ENCODE results near the gene KCTD19.

KCTD19 gene

GRCh38 chr16:67301080-67301782 lies 25.3 kb downstream of the KCTD19 start:
- TF ChIP-seq PPARA (CRISPR knock-in tag; IDR thresholded peaks at IDR 0.05; ENCODE audit: borderline replicate concordance) (no peak), OSR1 (CRISPR knock-in tag; IDR thresholded peaks at IDR 0.05) (no peak), ZFP30 (CRISPR knock-in tag; IDR thresholded peaks at IDR 0.05) (no peak), PATZ1 (CRISPR knock-in tag; IDR thresholded peaks at IDR 0.05; ENCODE audit: borderline replicate concordance) (no peak), TCF4 (CRISPR knock-in tag; IDR thresholded peaks at IDR 0.05; ENCODE audit: borderline replicate concordance) (no peak), BACH2 (CRISPR knock-in tag; IDR thresholded peaks at IDR 0.05; ENCODE audit: borderline replicate concordance) (no peak)

GRCh38 chr16:67299269-67299668 lies 27.3 kb downstream of the KCTD19 start:
- ATAC-seq, result no peak
- TF ChIP-seq ZC3H10 (CRISPR knock-in tag; IDR thresholded peaks at IDR 0.05), result no peak

More at GRCh38 chr16:67301080-67301782, 25.3 kb downstream of the KCTD19 start:
- ATAC-seq, result no peak

GRCh38 chr16:67298277-67298676 lies 28.3 kb downstream of the KCTD19 start:
- TF ChIP-seq PATZ1 (CRISPR knock-in tag; IDR thresholded peaks at IDR 0.05; ENCODE audit: borderline replicate concordance), result no peak
- TF ChIP-seq GLIS3 (CRISPR knock-in tag; IDR thresholded peaks at IDR 0.05), result no peak
- TF ChIP-seq ISL1 (CRISPR knock-in tag; IDR thresholded peaks at IDR 0.05), result no peak
- TF ChIP-seq ZFP3 (CRISPR knock-in tag; IDR thresholded peaks at IDR 0.05), result no peak
- no peak for TF ChIP-seq PPARA (CRISPR knock-in tag; IDR thresholded peaks at IDR 0.05; ENCODE audit: borderline replicate concordance)
- no peak for TF ChIP-seq ZNF565 (CRISPR knock-in tag; conservative IDR thresholded peaks at IDR 0.05; ENCODE audit: low read depth)
- TF ChIP-seq CREB5 (CRISPR knock-in tag; IDR thresholded peaks at IDR 0.05; ENCODE audit: low read depth), result no peak
- no peak for TF ChIP-seq ZNF8 (CRISPR knock-in tag; IDR thresholded peaks at IDR 0.05)
- TF ChIP-seq POU6F1 (CRISPR knock-in tag; IDR thresholded peaks at IDR 0.05; ENCODE audit: borderline replicate concordance, low read depth), result no peak
- no peak for TF ChIP-seq CSRNP3 (CRISPR knock-in tag; IDR thresholded peaks at IDR 0.05)
- no peak for TF ChIP-seq ARNTL (CRISPR knock-in tag; IDR thresholded peaks at IDR 0.05; ENCODE audit: borderline replicate concordance, low read depth)
- TF ChIP-seq TSHZ2 (CRISPR knock-in tag; IDR thresholded peaks at IDR 0.05), result no peak
- no peak for ATAC-seq

Data from SK-N-SH treated with all-trans-retinoic acid at 6 μM for 48 hours (cell line).